ENCODE data around the gene TNS1. TPM values are rescaled to one million over a fixed set of nuclear protein-coding genes. Genes with fewer than 3 reads are reported as not detected.

The TNS1 gene
- total and polyA plus RNA-seq, 10 of the 15 experiments (the other 5 are each of a cell fraction or from before 2014, with no cell fraction given): 0.05 to 0.44 TPM; not detected in 8

GRCh38 chr2:217852555-217853211 is 150.1 kb downstream of the TNS1 start:
- no peaks in the 10 kb centered on the region for H3K36me3 ChIP-seq (ENCODE audit: control insufficient read depth in 2 of 2, insufficient read depth in 2 of 2, low read length in 1 of 2)
- H3K9me3 ChIP-seq (replicated peaks; ENCODE audit: control insufficient read depth, insufficient read depth, low read length): no peaks in the 10 kb centered on the region
- H3K27ac ChIP-seq (ENCODE audit: control insufficient read depth, insufficient read depth): no peak overlapping the region
- no peak overlapping the region for H2AFZ ChIP-seq (ENCODE audit: control insufficient read depth, low read depth, low read length)
- no peaks in the 10 kb centered on the region for H3K79me2 ChIP-seq (ENCODE audit: control insufficient read depth, insufficient read depth, low read length)
- BruUV-seq (replicated peaks): no TSS peak
- peaks cover 3 to 4% of the 10 kb centered on the region in 2 experiments for H3K27me3 ChIP-seq (replicated peaks in 1 of 2; ENCODE audit: control insufficient read depth in 2 of 2, insufficient read depth in 2 of 2, low read length in 1 of 2)
- no peak overlapping the region for H3K4me2 ChIP-seq (ENCODE audit: control insufficient read depth, insufficient read depth)
- H3K4me3 ChIP-seq: no peak overlapping the region
- no peaks in the 10 kb centered on the region for H4K20me1 ChIP-seq (ENCODE audit: control insufficient read depth, insufficient read depth)
- no peak for TF ChIP-seq NFXL1 (IDR thresholded peaks at IDR 0.05; ENCODE audit: borderline replicate concordance)
- no peak for TF ChIP-seq POLR2A (IDR thresholded peaks at IDR 0.05; ENCODE audit: low read depth, low read length)
- no peak for TF ChIP-seq ZNF687 (IDR thresholded peaks at IDR 0.05)
- DNase-seq (ENCODE audit: low read depth, low spot score) (no peak), FAIRE-seq (no peak), ATAC-seq (no peak)
- ChIA-PET SMC1A (ENCODE audit: uncharacterized antibody, unreplicated experiment) (no interaction called here), CTCF (no interaction called here), RAD21 (ENCODE audit: unreplicated experiment) (no interaction called here), POLR2A (interaction anchor here (0.6 kb wide), 1 partner anchor 39 kb away, joined by 3 read pairs; no protein-coding TSS in a partner anchor)
- in situ Hi-C loops (cut with MboI): no loop called here
- intact Hi-C loops (cut with micrococcal nuclease; ENCODE audit: unreplicated experiment): no loop called here
- 33% methylated on average over 9 of the region's 9 CpGs for WGBS (ENCODE audit: insufficient coverage, insufficient replicate concordance, low lambda C conversion rate, missing lambda C conversion rate)
- H3K9ac ChIP-seq (ENCODE audit: control insufficient read depth, insufficient read depth, low read length): no peak overlapping the region
- H3K4me1 ChIP-seq (ENCODE audit: control insufficient read depth, insufficient read depth, low read length): no peaks in the 10 kb centered on the region
